GM23248 (cell line): ENCODE data around the gene CPNE5.

Experiments used
- EZH2 ChIP-seq: fragments of 200-600 bp; sonication (generic); IDR thresholded peaks from 2 replicates; pipeline ENCODE4 v1.6.1; 2018; ENCODE audit warnings: antibody characterized with exemption, mild to moderate bottlenecking; ENCODE audit not compliant: insufficient read depth, poor library complexity, severe bottlenecking
- EZH2phosphoT487 ChIP-seq: fragments of 200-600 bp; sonication (generic); IDR thresholded peaks from 2 replicates; pipeline ENCODE4 v1.6.1; 2018; ENCODE audit warnings: antibody characterized with exemption, moderate library complexity, mild to moderate bottlenecking, low read depth; ENCODE audit not compliant: insufficient read depth

GRCh38 chr6:36820700-36821580 lies 18.3 kb downstream of the CPNE5 start:
- TF ChIP-seq EZH2phosphoT487 (no peak), EZH2 (no peak)
